Kidney glomerular epithelial cell (primary cell): Measurements from ENCODE around the gene SIX2.

Experiments
- DNase-seq: peaks from one replicate; lab custom pipeline; 2025; lab: John Stamatoyannopoulos, UW

SIX2 gene

GRCh38 chr2:45018023-45018422 lies 8.8 kb upstream of the SIX2 start:
- no peak for DNase-seq

GRCh38 chr2:45014831-45015230 lies 5.6 kb upstream of the SIX2 start:
- no peak for DNase-seq

- peak; percentile 40 for DNase-seq
Measured at GRCh38 chr2:45014016-45014702, 4.9 kb upstream of the SIX2 start.

GRCh38 chr2:45013229-45014015 lies 4.2 kb upstream of the SIX2 start:
- DNase-seq: no peak

- DNase-seq: no peak
Measured at GRCh38 chr2:45012733-45013132, 3.5 kb upstream of the SIX2 start.

- no peak for DNase-seq
Measured at GRCh38 chr2:45011621-45012602, 2.7 kb upstream of the SIX2 start.

GRCh38 chr2:45011121-45011520 lies 1.9 kb upstream of the SIX2 start:
- DNase-seq: no peak

GRCh38 chr2:45010702-45011012 lies 1.4 kb upstream of the SIX2 start:
- no peak for DNase-seq

- peak; percentile 55 for DNase-seq
Measured at GRCh38 chr2:45009928-45010701, 863 bp upstream of the SIX2 start.

- no peak for DNase-seq
Measured at GRCh38 chr2:45008296-45009129, 739 bp downstream of the SIX2 start.

- no peak for DNase-seq
Measured at GRCh38 chr2:45007961-45008295, 1.3 kb downstream of the SIX2 start.

GRCh38 chr2:45006942-45007287 lies 2.3 kb downstream of the SIX2 start:
- DNase-seq: no peak

- DNase-seq: no peak
Measured at GRCh38 chr2:45006041-45006941, 3.0 kb downstream of the SIX2 start.

- DNase-seq: no peak
Measured at GRCh38 chr2:45005261-45006002, 3.8 kb downstream of the SIX2 start.

- DNase-seq: no peak
Measured at GRCh38 chr2:45004562-45005191, 4.6 kb downstream of the SIX2 start.

- DNase-seq: no peak
Measured at GRCh38 chr2:45003579-45004551, 5.4 kb downstream of the SIX2 start.

- DNase-seq: no peak
Measured at GRCh38 chr2:45002686-45003085, 6.6 kb downstream of the SIX2 start.
